Ramos (cell line): Measurements from ENCODE around the gene UBE2E2.

Experiments used
- in situ Hi-C: fragments of 300-500 bp; cut with MboI; formaldehyde crosslinking; loops from one replicate; pipeline ENCODE4 v1.14.3; 2022; ENCODE audit warnings: low sequenced_read_pairs; ENCODE audit not compliant: unreplicated experiment

The UBE2E2 gene

DNA sequence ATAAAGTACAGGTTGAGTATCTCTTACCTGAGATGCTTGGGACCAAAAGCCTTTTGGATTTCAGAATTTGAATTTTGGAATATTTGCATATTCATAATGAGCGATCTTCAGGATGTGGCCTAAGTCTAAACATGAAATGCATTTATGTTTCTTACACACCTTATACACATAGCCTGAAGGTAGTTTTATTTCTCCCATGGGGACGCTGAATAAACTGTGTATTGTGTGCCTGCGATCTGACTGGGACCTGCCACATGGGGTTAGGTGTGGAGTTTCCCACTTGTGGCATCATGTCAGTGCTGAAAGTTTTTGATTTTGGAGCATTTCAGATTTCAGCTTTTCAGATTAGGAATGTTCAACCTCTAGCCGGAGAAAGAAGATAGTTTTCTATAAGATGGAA lies 35.5 kb downstream of the UBE2E2 start:
- in situ Hi-C loops, result no loop called here

- in situ Hi-C loops, result no loop called here
These were observed 36.3 kb downstream of the UBE2E2 start for GRCh38 chr3:23239211-23240068.

GRCh38 chr3:23240171-23240785 lies 37.2 kb downstream of the UBE2E2 start:
- in situ Hi-C loops, result no loop called here

- in situ Hi-C loops, result no loop called here
These were observed 38.1 kb downstream of the UBE2E2 start for GRCh38 chr3:23241256-23241655.

- in situ Hi-C loops, result no loop called here
These were observed 39.0 kb downstream of the UBE2E2 start for GRCh38 chr3:23242106-23242505.

GRCh38 chr3:23244324-23245041 lies 41.4 kb downstream of the UBE2E2 start:
- in situ Hi-C loops, result no loop called here

DNA sequence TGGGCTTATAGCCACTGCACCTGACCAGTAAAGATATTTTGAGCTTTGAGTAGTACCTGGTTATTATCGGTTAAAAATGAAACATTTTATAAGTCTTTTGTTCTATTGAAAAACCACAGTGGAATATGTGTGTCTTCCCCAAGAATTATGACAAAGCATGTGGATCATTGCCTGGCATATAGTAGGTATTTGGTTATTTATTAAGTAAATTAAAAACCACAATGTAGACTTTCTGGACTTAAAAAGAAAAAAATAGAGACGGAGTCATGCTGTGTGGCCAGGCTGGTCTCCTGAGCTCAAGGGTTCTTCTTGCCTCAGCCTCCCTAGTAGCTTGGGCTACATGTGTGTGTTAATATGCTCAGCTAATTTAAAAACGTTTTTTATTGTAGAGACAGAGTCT lies 43.5 kb downstream of the UBE2E2 start:
- in situ Hi-C loops, result no loop called here

- in situ Hi-C loops, result no loop called here
These were observed 45.5 kb downstream of the UBE2E2 start for GRCh38 chr3:23248594-23249131.

DNA sequence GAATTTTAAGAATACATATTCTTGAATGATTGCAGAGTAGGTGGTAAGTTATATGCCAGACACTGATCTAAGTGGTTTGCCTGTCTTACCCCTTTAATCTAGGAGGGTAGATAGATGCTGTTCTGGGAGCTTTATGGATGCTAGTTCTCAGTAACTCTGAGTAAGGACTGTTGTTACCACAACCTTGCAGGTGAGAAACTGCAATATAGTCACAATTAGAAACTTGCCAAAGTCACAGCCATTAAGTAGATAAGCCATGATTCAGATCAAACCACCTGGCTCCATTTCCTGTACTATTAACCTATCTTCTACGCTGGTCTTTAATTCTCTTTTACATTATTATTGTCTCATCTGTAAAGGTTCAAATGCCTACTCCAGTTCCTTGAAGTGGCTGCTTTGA lies 46.8 kb downstream of the UBE2E2 start:
- in situ Hi-C loops, result no loop called here

- in situ Hi-C loops, result no loop called here
These were observed 49.0 kb downstream of the UBE2E2 start for GRCh38 chr3:23252122-23252521.

GRCh38 chr3:23253214-23253613 lies 50.1 kb downstream of the UBE2E2 start:
- in situ Hi-C loops, result no loop called here

GRCh38 chr3:23254282-23254681 lies 51.2 kb downstream of the UBE2E2 start:
- in situ Hi-C loops, result no loop called here

DNA sequence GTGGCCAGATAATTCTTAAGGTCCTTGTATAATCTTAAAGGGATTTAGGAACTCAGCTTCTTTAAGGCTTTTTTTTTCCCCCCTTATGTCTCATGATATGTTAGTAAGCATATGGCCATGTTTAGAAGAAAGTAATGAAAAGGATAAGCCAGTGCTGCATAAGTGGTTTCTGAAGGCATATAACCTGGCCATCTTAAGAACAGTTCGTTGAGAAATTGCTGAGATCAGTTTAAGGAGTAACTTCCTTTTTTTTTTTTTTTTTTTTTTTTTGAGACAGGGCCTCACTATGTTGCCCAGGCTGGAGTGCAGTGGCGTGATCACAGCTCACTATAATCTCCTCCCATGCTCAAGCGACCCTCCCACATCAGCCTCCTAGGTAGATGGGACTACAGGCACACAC lies 51.7 kb downstream of the UBE2E2 start:
- in situ Hi-C loops, result no loop called here

DNA sequence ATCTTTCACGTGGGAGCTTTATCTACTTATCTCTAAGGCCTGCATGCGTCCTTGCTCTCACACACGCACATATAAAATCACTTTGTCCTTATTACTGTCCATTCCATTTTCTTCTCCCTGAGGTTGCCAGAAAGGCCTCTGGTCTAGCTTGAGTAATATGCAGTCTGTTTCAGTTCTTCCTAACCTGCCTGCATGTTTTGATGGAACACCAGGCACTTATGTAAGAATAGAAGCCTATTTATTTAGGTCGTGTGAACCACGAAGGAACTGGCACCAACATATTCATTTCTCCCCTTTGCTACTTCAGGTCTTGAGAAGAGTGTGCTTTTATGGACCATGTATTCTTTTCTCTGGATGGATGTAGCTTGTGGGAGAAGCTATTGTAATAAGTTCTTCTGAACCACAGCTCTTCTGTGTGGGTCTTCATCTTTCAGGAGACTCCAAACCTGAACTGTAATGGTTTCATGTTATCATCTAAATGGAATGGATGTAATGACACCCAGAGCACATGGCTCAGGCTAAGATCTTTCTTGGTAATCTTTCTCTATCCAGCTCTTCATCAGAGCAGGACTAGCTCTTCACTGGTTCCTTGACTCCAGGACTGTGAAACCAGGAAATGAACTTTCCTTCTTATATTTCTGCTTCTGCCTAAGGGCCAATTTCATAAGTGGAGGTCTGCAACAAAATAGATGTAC lies 53.8 kb downstream of the UBE2E2 start:
- in situ Hi-C loops, result no loop called here

DNA sequence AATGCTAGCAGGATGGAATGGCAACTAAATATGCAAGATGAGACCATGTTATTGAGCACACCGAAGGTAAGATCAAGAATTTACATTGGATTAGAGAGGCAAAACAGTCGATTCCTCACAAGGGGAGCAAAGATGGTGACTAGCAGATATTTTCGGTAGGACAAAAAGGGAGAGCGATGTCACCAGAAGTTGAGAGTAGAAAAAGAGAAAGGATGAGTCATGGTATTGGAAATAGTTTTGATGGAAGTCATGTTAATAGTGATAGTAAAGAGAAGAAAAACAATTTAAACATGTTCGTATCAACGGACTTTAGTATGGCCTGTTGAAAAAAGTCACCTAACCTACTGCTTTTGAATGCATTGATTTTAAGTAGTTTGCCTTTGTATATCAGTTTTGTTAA lies 55.0 kb downstream of the UBE2E2 start:
- in situ Hi-C loops, result no loop called here

DNA sequence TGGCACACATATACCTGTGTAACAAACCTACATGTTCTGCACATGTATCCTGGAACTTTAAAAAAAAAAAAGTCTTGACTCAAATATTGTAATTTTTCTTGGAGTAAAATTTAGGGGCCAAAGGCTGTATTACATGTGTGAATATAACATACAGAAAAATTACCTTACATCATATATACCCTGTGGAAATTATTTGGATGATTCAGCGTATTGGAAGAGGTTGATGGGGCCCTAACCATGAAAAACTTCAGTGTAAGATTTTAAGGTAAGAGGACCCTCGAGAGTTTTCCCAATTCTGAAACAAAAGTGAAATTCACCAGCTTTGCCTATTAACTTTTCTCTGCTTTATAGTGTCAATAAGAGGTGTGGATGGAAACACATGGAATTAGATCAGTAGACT lies 56.4 kb downstream of the UBE2E2 start:
- in situ Hi-C loops, result no loop called here

DNA sequence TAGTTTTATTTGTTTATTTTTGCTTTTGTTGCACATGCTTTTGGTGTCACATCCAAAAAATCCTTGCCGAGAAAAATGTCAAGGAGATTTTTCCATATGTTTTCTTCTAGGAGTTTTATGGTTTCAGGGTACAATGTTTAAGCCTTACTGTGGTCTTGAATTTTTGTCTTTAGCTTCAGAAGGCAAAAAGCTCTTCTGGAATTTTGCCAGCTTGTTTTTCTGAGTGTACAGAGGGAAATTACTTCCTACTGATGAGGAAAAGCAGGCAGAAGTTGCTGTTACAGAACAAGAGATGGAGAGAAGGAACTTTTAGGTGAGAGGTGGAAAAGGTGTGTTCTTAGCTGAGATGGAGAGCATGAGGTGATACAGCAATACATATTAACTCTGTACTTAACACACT lies 59.6 kb downstream of the UBE2E2 start:
- in situ Hi-C loops, result no loop called here

DNA sequence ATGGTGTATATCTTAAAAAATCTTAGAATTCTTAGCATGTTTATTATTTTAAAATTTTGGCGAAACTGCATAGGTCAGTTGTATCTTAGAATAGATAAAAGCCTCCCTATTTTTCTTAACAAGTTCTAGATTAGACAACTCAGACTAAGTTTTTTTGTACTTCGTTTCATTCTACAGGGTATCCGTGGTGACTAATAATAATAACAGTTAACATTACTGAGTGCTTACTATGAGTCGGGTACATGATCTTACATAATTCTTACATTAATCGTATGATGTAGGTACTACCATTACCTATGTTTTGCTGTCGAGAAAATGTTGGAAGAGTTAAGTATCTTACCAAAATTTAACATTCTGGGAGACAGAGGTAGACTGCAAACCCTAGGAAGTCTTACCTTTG lies 60.7 kb downstream of the UBE2E2 start:
- in situ Hi-C loops, result no loop called here

DNA sequence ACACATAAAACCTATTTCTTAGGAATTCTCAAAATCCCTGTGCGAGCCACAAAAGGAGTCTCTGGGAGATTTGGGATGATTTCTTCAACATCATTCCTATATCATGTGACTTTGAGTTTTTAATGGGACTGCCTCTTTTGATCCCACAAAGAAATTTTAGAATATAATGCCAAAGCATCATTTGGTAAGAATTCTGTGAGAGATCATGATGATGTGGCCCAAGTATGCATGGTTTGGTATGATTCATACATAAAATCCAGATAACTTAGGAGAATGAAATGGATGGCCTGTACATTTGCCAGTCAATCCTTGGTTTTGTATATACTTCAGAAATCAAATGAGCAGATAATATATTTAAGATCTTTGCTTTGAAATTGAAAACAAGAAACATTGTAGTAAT lies 61.3 kb downstream of the UBE2E2 start:
- in situ Hi-C loops, result no loop called here

- in situ Hi-C loops, result no loop called here
These were observed 67.3 kb downstream of the UBE2E2 start for GRCh38 chr3:23270423-23270822.
